GM04504 (cell line): Measurements from ENCODE around the gene NR2F1.

Experiments used
- DNase-seq: peaks from one replicate; pipeline ENCODE4 v3.0.0-alpha.2; 2012; ENCODE audit warnings: low read depth

Gene NR2F1

GRCh38 chr5:93642526-93642925 lies 59.5 kb downstream of the NR2F1 start:
- DNase-seq, result no peak
